ENCODE measurements around the gene ROBO2. TPM values are rescaled to one million over a fixed set of nuclear protein-coding genes. Genes with fewer than 3 reads are reported as not detected.

Gene ROBO2
- total and polyA plus RNA-seq, 7 donors: 0.23 to 2.9 (median 0.38) TPM; not detected in 1

- Histone ChIP-seq H3K27me3 (no peaks in the 10 kb centered on the region), H3K9me3 (no peaks in the 10 kb centered on the region), H3K27ac (no peak overlapping the region), H3K4me3 (no peak overlapping the region), H3K36me3 (no peaks in the 10 kb centered on the region), H3K4me1 (no peaks in the 10 kb centered on the region)
- intact Hi-C loops (cut with DNase I): no loop called here
- DNase-seq: no peak
- WGBS, 2 donors: 78 to 85% methylated on average over 5 of the region's 5 CpGs
- no peak for TF ChIP-seq POLR2AphosphoS5 (IDR thresholded peaks at IDR 0.05)
- TF ChIP-seq EP300 (IDR thresholded peaks at IDR 0.05): no peak
- TF ChIP-seq POLR2A (IDR thresholded peaks at IDR 0.05): no peak
- TF ChIP-seq CTCF (IDR thresholded peaks at IDR 0.05): no peak
Observed at GRCh38 chr3:77001062-77001701, 38.7 kb upstream of the ROBO2 start.

- Histone ChIP-seq H3K4me1 (no peaks in the 10 kb centered on the region), H3K9me3 (no peaks in the 10 kb centered on the region), H3K36me3 (no peaks in the 10 kb centered on the region), H3K27me3 (no peaks in the 10 kb centered on the region), H3K27ac (no peak overlapping the region), H3K4me3 (no peak overlapping the region)
- intact Hi-C loops (cut with DNase I): no loop called here
- 56 to 77% methylated on average over 7 of the region's 7 CpGs for WGBS, 2 donors
- TF ChIP-seq CTCF (IDR thresholded peaks at IDR 0.05): no peak
- no peak for TF ChIP-seq POLR2A (IDR thresholded peaks at IDR 0.05)
- DNase-seq: no peak
Observed at GRCh38 chr3:77014226-77014625, 25.7 kb upstream of the ROBO2 start.

- no peak for DNase-seq
- Histone ChIP-seq H3K9me3 (no peaks in the 10 kb centered on the region), H3K4me1 (no peaks in the 10 kb centered on the region), H3K27me3 (no peaks in the 10 kb centered on the region), H3K36me3 (no peaks in the 10 kb centered on the region), H3K27ac (no peak overlapping the region), H3K4me3 (no peak overlapping the region)
- no peak for TF ChIP-seq POLR2A (IDR thresholded peaks at IDR 0.05)
- no peak for TF ChIP-seq EP300 (IDR thresholded peaks at IDR 0.05)
- TF ChIP-seq POLR2AphosphoS5 (IDR thresholded peaks at IDR 0.05): no peak
- TF ChIP-seq CTCF (IDR thresholded peaks at IDR 0.05): no peak
- 49 to 60% methylated on average over 1 of the region's 1 CpG for WGBS, 2 donors
- intact Hi-C loops (cut with DNase I): no loop called here
Observed at GRCh38 chr3:77025471-77025870, 14.4 kb upstream of the ROBO2 start.

- Histone ChIP-seq H3K27ac (no peak overlapping the region), H3K9me3 (no peaks in the 10 kb centered on the region), H3K4me3 (no peak overlapping the region), H3K27me3 (no peaks in the 10 kb centered on the region), H3K4me1 (no peaks in the 10 kb centered on the region), H3K36me3 (no peaks in the 10 kb centered on the region)
- intact Hi-C loops (cut with DNase I): no loop called here
- no peak for TF ChIP-seq POLR2AphosphoS5 (IDR thresholded peaks at IDR 0.05)
- no peak for TF ChIP-seq POLR2A (IDR thresholded peaks at IDR 0.05)
- TF ChIP-seq EP300 (IDR thresholded peaks at IDR 0.05): no peak
- WGBS, 2 donors: 17 to 68% methylated on average over 5 of the region's 5 CpGs
- DNase-seq: no peak
Observed at GRCh38 chr3:77026904-77027634, 12.8 kb upstream of the ROBO2 start.

- Histone ChIP-seq H3K4me3 (no peak overlapping the region), H3K9me3 (no peaks in the 10 kb centered on the region), H3K27me3 (no peaks in the 10 kb centered on the region), H3K36me3 (no peaks in the 10 kb centered on the region), H3K4me1 (no peaks in the 10 kb centered on the region), H3K27ac (no peak overlapping the region)
- intact Hi-C loops (cut with DNase I): no loop called here
- TF ChIP-seq POLR2AphosphoS5 (IDR thresholded peaks at IDR 0.05) (no peak), POLR2A (IDR thresholded peaks at IDR 0.05) (no peak), CTCF (IDR thresholded peaks at IDR 0.05) (no peak), EP300 (IDR thresholded peaks at IDR 0.05) (no peak)
- DNase-seq: no peak
- 6 to 45% methylated on average over 2 of the region's 2 CpGs for WGBS, 2 donors
Observed at GRCh38 chr3:77028005-77028404, 11.9 kb upstream of the ROBO2 start.
